Peyer's patch (tissue), 4 donors: ENCODE results near the gene C19orf33.

Experiments
- CTCF ChIP-seq, 6 experiments: fragments of 450-650 bp in 4 of 6; fragments of 200-600 bp in 2 of 6; sonication (generic) in 1 of 6; IDR thresholded peaks; one replicate each; pipeline ENCODE4 v1.5.1; 2017 to 2019; ENCODE audit warnings: antibody characterized with exemption in 6 of 6, mild to moderate bottlenecking in 3 of 6, moderate library complexity in 1 of 6
- POLR2A ChIP-seq, 2 donors: fragments of 450-650 bp; IDR thresholded peaks; one replicate each; pipeline ENCODE4 v1.5.1; 2017; ENCODE audit warnings: antibody characterized with exemption in 2 of 2, mild to moderate bottlenecking in 2 of 2, moderate library complexity in 2 of 2

GRCh38 chr19:38274739-38275138 is 29.3 kb upstream of the C19orf33 start:
- TF ChIP-seq CTCF (IDR thresholded peaks at IDR 0.05) (no peak), POLR2A (IDR thresholded peaks at IDR 0.05) (peak in 1 of 2 donors; percentile 18)
